PC-9 (cell line): ENCODE data around the gene ABHD1. TPM values are rescaled to one million over a fixed set of nuclear protein-coding genes. Genes with fewer than 3 reads are reported as not detected.

Source experiments
- BruUV-seq: library from RNA; stranded (reverse); fragments of 400-500 nt; replicated peaks from 2 replicates; lab custom pipeline; 2021; lab: Mats Ljungman, UMichigan
- CTCF ChIA-PET: fragments of 300-600 bp; sonication (Branson Sonifier 250); formaldehyde crosslinking; loops from one replicate; lab custom pipeline; 2022; ENCODE audit warnings: antibody characterized with exemption; lab: Charles Lee
- POLR2A ChIA-PET: fragments of 300-600 bp; sonication (Branson Sonifier 250); formaldehyde crosslinking; loops from one replicate; lab custom pipeline; 2022; ENCODE audit warnings: antibody characterized with exemption; ENCODE audit not compliant: unreplicated experiment; lab: Charles Lee
- DNase-seq, 2 experiments: peaks; one replicate each; pipeline versions ENCODE4 v3.0.0 to v3.0.0-alpha.2; 2015 to 2022; ENCODE audit warnings: mixed read lengths in 1 of 2
- H2AFZ ChIP-seq: fragments of 200-600 bp; sonication (generic); 2 replicates; pipeline ENCODE4 v1.8.1; 2017; ENCODE audit warnings: antibody characterized with exemption
- H3F3A ChIP-seq: fragments of 200-600 bp; sonication (generic); 2 replicates; pipeline ENCODE4 v1.8.1; 2017; ENCODE audit warnings: antibody characterized with exemption, mild to moderate bottlenecking, low read depth; ENCODE audit not compliant: insufficient read depth
- H3K27ac ChIP-seq: fragments of 200-600 bp; sonication (generic); 2 replicates; pipeline ENCODE4 v1.6.1; 2016; ENCODE audit warnings: mixed run types
- H3K27me3 ChIP-seq: fragments of 200-600 bp; sonication (generic); 2 replicates; pipeline ENCODE4 v1.6.1; 2016; ENCODE audit warnings: low read depth, mixed run types; ENCODE audit not compliant: insufficient read depth
- H3K36me3 ChIP-seq: fragments of 200-600 bp; sonication (generic); 2 replicates; pipeline ENCODE4 v1.6.1; 2016; ENCODE audit warnings: low read depth, mixed run types
- H3K4me1 ChIP-seq: fragments of 200-600 bp; sonication (generic); replicated peaks from 2 replicates; pipeline ENCODE4 v1.6.1; 2016; ENCODE audit warnings: mixed run types; ENCODE audit not compliant: insufficient read depth
- H3K4me2 ChIP-seq: fragments of 200-600 bp; sonication (generic); 2 replicates; pipeline ENCODE4 v1.6.1; 2017; ENCODE audit warnings: mixed run types
- H3K4me3 ChIP-seq: fragments of 200-600 bp; sonication (generic); 2 replicates; pipeline ENCODE4 v1.6.1; 2016; ENCODE audit warnings: mixed run types
- H3K79me2 ChIP-seq: fragments of 200-600 bp; sonication (generic); 2 replicates; pipeline ENCODE4 v1.6.1; 2017; ENCODE audit warnings: low read depth, mixed run types
- H3K9me2 ChIP-seq: fragments of 200-600 bp; sonication (generic); 2 replicates; pipeline ENCODE4 v1.8.1; 2017; ENCODE audit warnings: mild to moderate bottlenecking; ENCODE audit not compliant: insufficient read depth
- H3K9me3 ChIP-seq: fragments of 200-600 bp; sonication (generic); 2 replicates; pipeline ENCODE4 v1.8.1; 2016; ENCODE audit warnings: low read depth; ENCODE audit not compliant: insufficient read depth
- H4K20me1 ChIP-seq: fragments of 200-600 bp; sonication (generic); 2 replicates; pipeline ENCODE4 v1.8.1; 2017; ENCODE audit not compliant: insufficient read depth
- EZH2 ChIP-seq: fragments of 200-600 bp; sonication (generic); IDR thresholded peaks from 2 replicates; pipeline ENCODE4 v1.8.0; 2017; ENCODE audit warnings: antibody characterized with exemption, low read depth
- intact Hi-C: fragments of 100-400 bp; cut with micrococcal nuclease; formaldehyde crosslinking; loops from one replicate; pipeline ENCODE4 v1.10.0; 2022; ENCODE audit not compliant: unreplicated experiment
- total RNA-seq: library from RNA; stranded (reverse); gene quantifications from 2 replicates; pipeline ENCODE4 v1.2.3, GENCODE V29; 2021
- TF ChIP-seq, protein P1 (sequence below): fragments of 200-600 bp; sonication (generic); conservative IDR thresholded peaks from 2 replicates; pipeline ENCODE4 v1.6.1; 2017; ENCODE audit warnings: mixed run types, antibody characterized with exemption, mild to moderate bottlenecking, moderate library complexity

ABHD1 gene
- total RNA-seq, 1 experiment from 2014 or later: not detected

GRCh38 chr2:27127883-27128667, 4.5 kb downstream of the ABHD1 start:
- Histone ChIP-seq H3K9me2 (no peaks in the 10 kb centered on the region), H3K4me2 (no peak overlapping the region), H3K79me2 (peaks cover 7% of the 10 kb centered on the region), H3K27me3 (peaks cover 13% of the 10 kb centered on the region), H3F3A (peaks cover 10% of the 10 kb centered on the region; the same call in 1 of the 2 replicates), H3K4me1 (peaks cover 5% of the 10 kb centered on the region), H3K4me3 (no peak overlapping the region), H3K9me3 (no peaks in the 10 kb centered on the region), H3K27ac (no peak overlapping the region), H2AFZ (no peak overlapping the region), H4K20me1 (peaks cover 3% of the 10 kb centered on the region; the same call in 1 of the 2 replicates), H3K36me3 (0 out of 2 replicates have a peak, but pooled peaks cover 8% of the 10 kb centered on the region)
- DNase-seq: no peak
- no peak for TF ChIP-seq EZH2
- TF ChIP-seq, protein P1, sequence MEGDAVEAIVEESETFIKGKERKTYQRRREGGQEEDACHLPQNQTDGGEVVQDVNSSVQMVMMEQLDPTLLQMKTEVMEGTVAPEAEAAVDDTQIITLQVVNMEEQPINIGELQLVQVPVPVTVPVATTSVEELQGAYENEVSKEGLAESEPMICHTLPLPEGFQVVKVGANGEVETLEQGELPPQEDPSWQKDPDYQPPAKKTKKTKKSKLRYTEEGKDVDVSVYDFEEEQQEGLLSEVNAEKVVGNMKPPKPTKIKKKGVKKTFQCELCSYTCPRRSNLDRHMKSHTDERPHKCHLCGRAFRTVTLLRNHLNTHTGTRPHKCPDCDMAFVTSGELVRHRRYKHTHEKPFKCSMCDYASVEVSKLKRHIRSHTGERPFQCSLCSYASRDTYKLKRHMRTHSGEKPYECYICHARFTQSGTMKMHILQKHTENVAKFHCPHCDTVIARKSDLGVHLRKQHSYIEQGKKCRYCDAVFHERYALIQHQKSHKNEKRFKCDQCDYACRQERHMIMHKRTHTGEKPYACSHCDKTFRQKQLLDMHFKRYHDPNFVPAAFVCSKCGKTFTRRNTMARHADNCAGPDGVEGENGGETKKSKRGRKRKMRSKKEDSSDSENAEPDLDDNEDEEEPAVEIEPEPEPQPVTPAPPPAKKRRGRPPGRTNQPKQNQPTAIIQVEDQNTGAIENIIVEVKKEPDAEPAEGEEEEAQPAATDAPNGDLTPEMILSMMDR: no peak
- POLR2A ChIA-PET: interaction anchor here (0.5 kb wide), 1 partner anchor 90 kb away, joined by 6 read pairs; no protein-coding TSS in a partner anchor
- BruUV-seq: no TSS peak
- CTCF ChIA-PET: no interaction called here
- intact Hi-C loops: no loop called here

GRCh38 chr2:27128668-27129571, 5.3 kb downstream of the ABHD1 start:
- Histone ChIP-seq H3K79me2 (peaks cover 15% of the 10 kb centered on the region), H3K36me3 (0 out of 2 replicates have a peak, but pooled peaks cover 8% of the 10 kb centered on the region), H3K4me1 (peaks cover 10% of the 10 kb centered on the region), H3K4me3 (no peak overlapping the region), H3K9me3 (no peaks in the 10 kb centered on the region), H3F3A (peaks cover 10% of the 10 kb centered on the region; the same call in 1 of the 2 replicates), H4K20me1 (peaks cover 7% of the 10 kb centered on the region; the same call in 1 of the 2 replicates), H3K9me2 (no peaks in the 10 kb centered on the region), H3K27me3 (peaks cover 5% of the 10 kb centered on the region; the same call in 1 of the 2 replicates), H2AFZ (no peak overlapping the region), H3K27ac (no peak overlapping the region), H3K4me2 (no peak overlapping the region)
- ChIA-PET CTCF (no interaction called here), POLR2A (interaction anchor here (0.5 kb wide), 1 partner anchor 89 kb away, joined by 6 read pairs; no protein-coding TSS in a partner anchor)
- no peak for DNase-seq
- intact Hi-C loops: no loop called here
- no peak for TF ChIP-seq EZH2
- TF ChIP-seq, protein P1: no peak
- BruUV-seq: no TSS peak

DNA sequence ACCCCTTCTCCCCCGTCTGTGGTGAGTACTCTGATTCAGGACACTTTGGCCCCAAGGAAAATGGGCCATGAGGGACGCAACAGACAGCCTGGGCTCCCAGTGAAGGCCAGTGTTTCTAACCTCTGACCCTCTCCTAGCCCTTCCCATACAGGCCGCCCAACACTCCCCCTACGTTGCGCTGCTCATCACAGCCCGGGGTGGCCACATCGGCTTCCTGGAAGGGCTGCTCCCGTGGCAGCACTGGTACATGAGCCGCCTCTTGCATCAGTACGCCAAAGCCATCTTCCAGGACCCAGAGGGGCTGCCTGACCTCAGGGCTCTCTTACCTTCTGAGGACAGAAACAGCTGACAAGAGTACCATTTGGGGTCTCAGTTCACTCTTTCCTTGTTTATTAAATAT, 6.8 kb downstream of the ABHD1 start:
- Histone ChIP-seq H3K36me3 (0 out of 2 replicates have a peak, but pooled peaks cover 8% of the 10 kb centered on the region), H3K27me3 (no peaks in the 10 kb centered on the region), H3K4me2 (no peak overlapping the region), H3K4me1 (peaks cover 10% of the 10 kb centered on the region), H3K9me2 (no peaks in the 10 kb centered on the region), H3K9me3 (no peaks in the 10 kb centered on the region), H3K27ac (no peak overlapping the region), H3K4me3 (no peak overlapping the region), H4K20me1 (peaks cover 7% of the 10 kb centered on the region; the same call in 1 of the 2 replicates), H3K79me2 (peaks cover 19% of the 10 kb centered on the region), H3F3A (peaks cover 10% of the 10 kb centered on the region; the same call in 1 of the 2 replicates), H2AFZ (no peak overlapping the region)
- intact Hi-C loops: loop anchor here (10.0 kb wide), 1 partner anchor 84 kb away; the partner anchor contains the start of genes ATRAID, CAD and SLC5A6
- no peak for DNase-seq
- ChIA-PET CTCF (no interaction called here), POLR2A (no interaction called here)
- TF ChIP-seq, protein P1: no peak
- no peak for TF ChIP-seq EZH2
- BruUV-seq: no TSS peak
